CD1c-positive myeloid dendritic cell (primary cell): ENCODE results near the gene MTHFD1.

Source experiments
- DNase-seq: peaks from one replicate; pipeline ENCODE4 v3.0.0-alpha.2; 2016; ENCODE audit errors: extremely low spot score

The MTHFD1 gene

DNA sequence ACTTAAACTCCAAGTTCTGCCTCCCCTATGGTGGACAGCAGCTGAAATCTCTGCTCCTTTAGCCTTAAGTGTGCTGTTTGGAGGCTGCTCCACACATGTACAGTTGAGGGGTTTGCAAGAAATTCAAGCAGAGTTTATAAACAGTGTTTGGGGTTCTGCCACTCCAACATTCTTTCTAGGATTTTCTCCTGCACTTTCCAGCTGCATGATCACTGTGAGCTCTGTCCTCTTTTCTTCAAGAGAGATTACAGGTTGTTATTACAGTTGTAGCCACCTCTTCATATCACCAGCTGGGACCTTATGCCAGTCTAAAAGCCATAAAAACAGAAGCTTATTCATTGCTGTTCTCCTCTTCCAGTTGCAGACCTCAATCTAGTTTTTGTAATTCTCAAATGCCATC lies 107.1 kb downstream of the MTHFD1 start:
- DNase-seq: no peak

- DNase-seq: no peak
Measured at GRCh38 chr14:64496764-64497163, 108.6 kb downstream of the MTHFD1 start.

DNA sequence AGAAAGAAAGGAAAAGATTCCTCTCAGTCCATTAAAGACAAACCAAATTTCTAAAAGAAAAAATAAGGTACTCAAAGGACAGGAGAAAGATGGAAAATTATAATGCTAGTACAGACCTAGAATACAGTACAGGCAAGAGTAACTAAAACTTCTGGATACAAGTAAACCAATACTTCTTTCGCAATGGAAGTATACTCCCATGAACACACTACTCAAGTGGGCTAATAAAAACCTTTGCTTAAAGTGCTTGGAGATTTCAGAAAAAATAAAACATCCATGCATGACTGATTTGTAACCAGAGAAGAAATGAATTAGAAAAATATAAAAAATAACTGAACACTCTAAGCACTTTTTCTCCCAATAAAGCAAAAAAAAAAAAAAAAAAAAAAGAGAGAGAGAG lies 111.9 kb downstream of the MTHFD1 start:
- DNase-seq: no peak

GRCh38 chr14:64501411-64502171 lies 113.4 kb downstream of the MTHFD1 start:
- peak; percentile 21 for DNase-seq

GRCh38 chr14:64502456-64502855 lies 114.3 kb downstream of the MTHFD1 start:
- DNase-seq: no peak

GRCh38 chr14:64502887-64503433 lies 114.8 kb downstream of the MTHFD1 start:
- no peak for DNase-seq

GRCh38 chr14:64503434-64504309 lies 115.5 kb downstream of the MTHFD1 start, which contains the start of gene ZBTB25:
ZBTB25 (minus strand) TSS chr14:64503838; CDS start chr14:64490533, 13,305 bp downstream.
- DNase-seq: peak; percentile 97

GRCh38 chr14:64504310-64504896 lies 116.2 kb downstream of the MTHFD1 start, which contains the start of gene ZBTB1:
ZBTB1 (plus strand) TSS chr14:64504770; CDS start chr14:64521505, 16,735 bp downstream.
- DNase-seq: peak; percentile 96

- peak; percentile 93 for DNase-seq
Measured at GRCh38 chr14:64504897-64505794, 117.0 kb downstream of the MTHFD1 start.

DNA sequence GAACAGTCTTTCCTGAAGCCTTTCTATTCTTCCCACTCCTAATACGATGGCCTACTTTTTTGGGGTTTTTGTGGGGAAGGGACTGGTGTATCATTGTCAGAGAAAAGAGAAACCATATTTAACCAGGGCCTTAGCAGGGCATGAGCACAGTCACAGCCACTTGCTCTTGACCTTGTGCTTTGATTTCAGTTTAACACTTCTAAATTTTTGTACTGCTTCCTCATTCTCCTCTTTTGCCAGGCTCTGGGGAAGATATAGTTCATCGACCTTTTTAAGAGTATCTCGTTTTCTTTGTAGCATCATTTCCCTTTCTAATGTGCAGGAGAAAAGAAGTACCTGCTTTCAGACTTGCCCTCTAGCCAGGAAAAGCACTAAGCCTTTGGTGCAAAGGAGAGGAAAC lies 118.6 kb downstream of the MTHFD1 start:
- peak; percentile 62 for DNase-seq

GRCh38 chr14:64507376-64508156 lies 119.4 kb downstream of the MTHFD1 start:
- DNase-seq: peak; percentile 27

- peak; percentile 68 for DNase-seq
Measured at GRCh38 chr14:64508215-64508776, 120.1 kb downstream of the MTHFD1 start.

DNA sequence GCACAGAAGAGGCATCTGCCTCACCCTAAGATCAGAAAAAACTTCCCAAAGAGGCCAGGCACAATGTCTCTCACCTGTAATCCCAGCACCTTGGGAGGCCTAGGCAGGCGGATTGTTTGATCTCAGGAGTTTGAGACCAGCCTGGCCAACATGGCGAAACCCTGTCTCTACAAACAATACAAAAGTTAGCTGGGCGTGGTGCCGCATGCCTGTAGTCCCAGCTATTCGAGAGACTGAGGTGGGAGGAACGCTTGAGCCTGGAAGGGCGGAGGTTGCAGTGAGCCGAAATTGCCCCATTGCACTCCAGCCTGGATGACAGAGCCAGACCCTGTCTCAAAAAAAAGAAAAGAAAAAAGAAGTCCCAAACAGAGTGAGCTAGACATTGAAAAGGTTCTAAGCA lies 120.9 kb downstream of the MTHFD1 start:
- no peak for DNase-seq
